Measurements from ENCODE around the gene SLC26A9.

Gene SLC26A9

GRCh38 chr1:205976036-205976435 lies 32.8 kb upstream of the SLC26A9 start:
- Histone ChIP-seq H3K79me2 (ENCODE audit: control insufficient read depth, low read length) (no peaks in the 10 kb centered on the region), H3K36me3 (ENCODE audit: control insufficient read depth, low read length) (no peaks in the 10 kb centered on the region), H3K4me1 (ENCODE audit: control insufficient read depth, low read length) (no peaks in the 10 kb centered on the region), H3F3A (ENCODE audit: control insufficient read depth, insufficient read depth) (0 out of 2 replicates have a peak, but pooled peaks cover 3% of the 10 kb centered on the region), H3K4me3 (ENCODE audit: low read length) (no peak overlapping the region), H4K20me1 (ENCODE audit: control insufficient read depth, insufficient read depth, low read depth, low read length) (no peaks in the 10 kb centered on the region), H3K9me3 (ENCODE audit: control insufficient read depth, insufficient read depth, low read length) (no peaks in the 10 kb centered on the region; the same call in 1 of the 2 replicates), H3K27me3 (ENCODE audit: control insufficient read depth, low read length) (0 out of 2 replicates have a peak, but pooled peaks cover 3% of the 10 kb centered on the region), H3K27ac (ENCODE audit: low read depth, low read length) (no peak overlapping the region), H3K9me2 (replicated peaks; ENCODE audit: control insufficient read depth, low read length) (no peaks in the 10 kb centered on the region), H3K4me2 (ENCODE audit: low read length) (no peak overlapping the region)
- TF ChIP-seq EZH2phosphoT487 (IDR thresholded peaks at IDR 0.05; ENCODE audit: borderline replicate concordance, low read length) (no peak), CTCF (IDR thresholded peaks at IDR 0.05; ENCODE audit: low read depth, low read length, poor library complexity, severe bottlenecking) (no peak)

GRCh38 chr1:205975387-205975998 lies 32.2 kb upstream of the SLC26A9 start:
- H4K20me1 ChIP-seq (ENCODE audit: control insufficient read depth, insufficient read depth, low read depth, low read length) = no peaks in the 10 kb centered on the region
- H3F3A ChIP-seq (ENCODE audit: control insufficient read depth, insufficient read depth) = 0 out of 2 replicates have a peak, but pooled peaks cover 3% of the 10 kb centered on the region
- no peaks in the 10 kb centered on the region; the same call in 1 of the 2 replicates for H3K9me3 ChIP-seq (ENCODE audit: control insufficient read depth, insufficient read depth, low read length)
- no peaks in the 10 kb centered on the region for H3K36me3 ChIP-seq (ENCODE audit: control insufficient read depth, low read length)
- no peaks in the 10 kb centered on the region for H3K4me1 ChIP-seq (ENCODE audit: control insufficient read depth, low read length)
- H3K27ac ChIP-seq (ENCODE audit: low read depth, low read length) = no peak overlapping the region
- no peak overlapping the region for H3K4me3 ChIP-seq (ENCODE audit: low read length)
- no peak for TF ChIP-seq CTCF (IDR thresholded peaks at IDR 0.05; ENCODE audit: low read depth, low read length, poor library complexity, severe bottlenecking)
- TF ChIP-seq EZH2phosphoT487 (IDR thresholded peaks at IDR 0.05; ENCODE audit: borderline replicate concordance, low read length) = no peak
- no peak overlapping the region for H3K4me2 ChIP-seq (ENCODE audit: low read length)
- H3K27me3 ChIP-seq (ENCODE audit: control insufficient read depth, low read length) = 0 out of 2 replicates have a peak, but pooled peaks cover 3% of the 10 kb centered on the region
- H3K79me2 ChIP-seq (ENCODE audit: control insufficient read depth, low read length) = no peaks in the 10 kb centered on the region
- no peaks in the 10 kb centered on the region for H3K9me2 ChIP-seq (replicated peaks; ENCODE audit: control insufficient read depth, low read length)

- 0 out of 2 replicates have a peak, but pooled peaks cover 3% of the 10 kb centered on the region for H3F3A ChIP-seq (ENCODE audit: control insufficient read depth, insufficient read depth)
- H3K9me3 ChIP-seq (ENCODE audit: control insufficient read depth, insufficient read depth, low read length) = no peaks in the 10 kb centered on the region; the same call in 1 of the 2 replicates
- no peaks in the 10 kb centered on the region for H3K4me1 ChIP-seq (ENCODE audit: control insufficient read depth, low read length)
- H3K4me3 ChIP-seq (ENCODE audit: low read length) = no peak overlapping the region
- H3K27me3 ChIP-seq (ENCODE audit: control insufficient read depth, low read length) = 0 out of 2 replicates have a peak, but pooled peaks cover 3% of the 10 kb centered on the region
- no peaks in the 10 kb centered on the region for H3K36me3 ChIP-seq (ENCODE audit: control insufficient read depth, low read length)
- no peak for TF ChIP-seq EZH2phosphoT487 (IDR thresholded peaks at IDR 0.05; ENCODE audit: borderline replicate concordance, low read length)
- TF ChIP-seq CTCF (IDR thresholded peaks at IDR 0.05; ENCODE audit: low read depth, low read length, poor library complexity, severe bottlenecking) = no peak
- no peaks in the 10 kb centered on the region for H3K9me2 ChIP-seq (replicated peaks; ENCODE audit: control insufficient read depth, low read length)
- H3K27ac ChIP-seq (ENCODE audit: low read depth, low read length) = no peak overlapping the region
- no peaks in the 10 kb centered on the region for H3K79me2 ChIP-seq (ENCODE audit: control insufficient read depth, low read length)
- H4K20me1 ChIP-seq (ENCODE audit: control insufficient read depth, insufficient read depth, low read depth, low read length) = no peaks in the 10 kb centered on the region
- H3K4me2 ChIP-seq (ENCODE audit: low read length) = no peak overlapping the region
Observed at GRCh38 chr1:205974712-205975111, 31.5 kb upstream of the SLC26A9 start.
